Heart right ventricle (tissue), 16 donors: ENCODE measurements around the gene RASD2. TPM values are rescaled to one million over a fixed set of nuclear protein-coding genes. Genes with fewer than 3 reads are reported as not detected.

Experiments used
- ATAC-seq, 8 donors: fragments of 200-7000 bp; cut with Tn5 transposase; one replicate each; pipeline ENCODE4 v1.9.1; 2020; ENCODE audit warnings: mild to moderate bottlenecking in 8 of 8, moderate library complexity in 8 of 8, moderate number of reproducible peaks in 1 of 8
- DNase-seq, 2 donors: peaks; one replicate each; pipeline ENCODE4 v3.0.0-alpha.2; 2020
- H3K27ac ChIP-seq, 10 donors: fragments of 200-600 bp; sonication (generic) in 2 of 10; one replicate each; pipeline versions ENCODE4 v1.5.0 to v1.8.0; 2020 to 2022; ENCODE audit warnings: mild to moderate bottlenecking in 3 of 10
- H3K27me3 ChIP-seq, 7 donors: fragments of 200-600 bp; one replicate each; pipeline ENCODE4 v1.8.0; 2021 to 2022; ENCODE audit warnings: mild to moderate bottlenecking in 2 of 7
- H3K36me3 ChIP-seq, 9 donors: fragments of 200-600 bp; sonication (generic) in 1 of 9; one replicate each; pipeline versions ENCODE4 v1.5.0 to v1.8.0; 2020 to 2022; ENCODE audit warnings: mild to moderate bottlenecking in 2 of 9
- H3K4me1 ChIP-seq, 9 donors: fragments of 200-600 bp; sonication (generic) in 1 of 9; one replicate each; pipeline versions ENCODE4 v1.5.0 to v1.8.0; 2020 to 2022; ENCODE audit warnings: mild to moderate bottlenecking in 4 of 9
- H3K4me3 ChIP-seq, 10 donors: fragments of 200-600 bp; sonication (generic) in 2 of 10; one replicate each; pipeline versions ENCODE4 v1.5.0 to v1.8.0; 2020 to 2022; ENCODE audit warnings: mild to moderate bottlenecking in 7 of 10, moderate library complexity in 2 of 10
- H3K9me3 ChIP-seq, 11 donors: fragments of 200-600 bp in 10 of 11; sonication (generic) in 2 of 11; one replicate each; pipeline versions ENCODE4 v1.5.0 to v1.8.0; 2013 to 2022; ENCODE audit warnings: mild to moderate bottlenecking in 2 of 11, control low read depth in 1 of 11, moderate library complexity in 1 of 11
- CTCF ChIP-seq, 9 donors: fragments of 200-600 bp; sonication (generic) in 2 of 9; IDR thresholded peaks; one replicate each; pipeline versions ENCODE4 v1.5.0 to v1.8.0; 2021 to 2022; ENCODE audit warnings: antibody characterized with exemption in 9 of 9, mild to moderate bottlenecking in 5 of 9, moderate library complexity in 1 of 9
- WGBS, 2 donors: extraction: QIAGEN DNeasy Blood & Tissue Kit; methylation state at CpG; one replicate each; pipeline ENCODE4 v1.1.7; 2013; ENCODE audit warnings: inconsistent platforms in 1 of 2; 5-methylcytosine and 5-hydroxymethylcytosine counted together
- intact Hi-C, 10 donors: fragments of 100-400 bp; cut with DNase I; formaldehyde crosslinking; loops; one replicate each; pipeline versions ENCODE4 v1.11.1 to v1.14.2; 2022
- polyA plus RNA-seq, 2 donors: library from polyadenylated mRNA; stranded (reverse); fragments of 200-250 nt; gene quantifications; one replicate each; pipeline ENCODE4 v1.2.3, GENCODE V29; 2013
- total RNA-seq, 10 donors: library from RNA; stranded (reverse); fragmentation: NEBNext Ultra II Directional in 3 of 10; extraction: Animal tissue kit (Norgen Biotek cat#: 25700) in 3 of 10; gene quantifications; one replicate each; pipeline versions ENCODE4 v1.2.1 to v1.2.4, GENCODE V29; 2021 to 2023
- donor health status: Arrhythmogenic right ventricular cardiomyopathy.
- donor health status: ischemic (EF 13 %, LVEDD 7.1; RV severe dilation, severe dysfunction).
- donor health status: healthy with polysubstance abuse.
- donor health status: DM: no; HTN: yes; CAD: no.
- donor health status: DM: no; HTN: no; CAD: no.
- donor health status: ischemic (EF 25% LVEDD 6.9; RV normal size, moderate dysfunction).
- donor health status: ischemic (EF 25% LVEDD 5.7; RV mildly dilated, moderate dysfunction).
- donor health status: healthy.
- donor health status: DM: yes; HTN: yes; CAD: no.
- donor health status: Ischemic cardiomyopathy.
- donor health status: ischemic (EF 35%, LVEDD 5.7; RV mildly dilated, moderate dysfunction).
- donor health status: nonischemic (EF 11% LVEDD 7.7; RV severe dilation, severe dysfunction).
- donor health status: DM: yes; HTN: yes; CAD: no.
- donor health status: PGD.
- donor health status: ischemic (EF 29% LVEDD 5.4; RV normal size, mild dysfunction).
- donor health status: nonischemic (EF 23%, LVEDD 6.1; RV moderate dilation, normal function).

Gene RASD2
- total and polyA plus RNA-seq, 12 donors: 1.4 to 9.9 (median 3.6) TPM

DNA sequence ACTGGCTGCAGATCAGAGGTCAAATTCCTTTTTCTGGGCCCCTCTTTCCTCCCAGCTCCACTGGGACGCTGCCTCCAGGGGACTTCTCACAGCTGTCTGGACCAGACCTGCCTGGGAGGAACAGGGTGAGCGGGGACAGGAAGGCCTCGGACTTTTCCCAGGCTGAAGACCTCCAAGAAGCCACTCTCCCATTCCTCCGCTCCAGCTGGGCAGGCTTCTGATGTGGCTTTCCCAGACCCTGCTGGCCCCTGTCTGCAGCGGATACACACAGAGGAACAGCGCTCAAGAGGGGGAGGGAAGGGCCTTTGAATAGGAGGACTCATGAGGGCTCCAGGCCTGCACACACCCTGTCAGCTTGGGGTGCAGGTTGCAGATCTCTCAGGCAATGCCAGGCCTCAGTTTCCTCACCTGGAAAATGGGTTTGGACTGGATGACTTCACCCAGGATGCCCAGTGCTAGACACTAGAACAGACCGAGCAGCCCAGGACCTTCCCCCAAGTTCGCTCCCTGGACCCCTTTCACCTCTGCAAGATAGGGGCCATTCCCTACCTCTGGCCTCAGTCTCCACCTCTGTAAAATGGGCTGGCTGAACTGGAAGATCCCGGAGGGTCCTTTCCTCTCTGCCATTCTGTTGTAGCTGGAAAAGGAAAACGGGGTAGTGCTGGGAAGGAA lies 39.9 kb downstream of the RASD2 start:
- peak overlapping the region in 6 of 10 donors; percentile 4 to 48 (median 38) for H3K27ac ChIP-seq
- no peak overlapping the region for H3K4me3 ChIP-seq
- intact Hi-C loops: loop anchor here in 8 of 10 donors (5.0 to 10.0 kb wide), 4 partner anchors 116 to 233 kb away; no protein-coding TSS in a partner anchor
- H3K36me3 ChIP-seq: no peaks in the 10 kb centered on the region
- H3K27me3 ChIP-seq: no peaks in the 10 kb centered on the region
- no peak for TF ChIP-seq CTCF (IDR thresholded peaks at IDR 0.05)
- 82% methylated on average over 10 of the region's 10 CpGs for WGBS, 2 donors
- ATAC-seq (peak in 7 of 8 donors; percentile 19 to 64 (median 38)), DNase-seq (peak; percentile 64 to 65)
- no peaks in the 10 kb centered on the region for H3K9me3 ChIP-seq
- H3K4me1 ChIP-seq: peaks cover 0 to 22% (median 8%) of the 10 kb centered on the region in 9 donors

DNA sequence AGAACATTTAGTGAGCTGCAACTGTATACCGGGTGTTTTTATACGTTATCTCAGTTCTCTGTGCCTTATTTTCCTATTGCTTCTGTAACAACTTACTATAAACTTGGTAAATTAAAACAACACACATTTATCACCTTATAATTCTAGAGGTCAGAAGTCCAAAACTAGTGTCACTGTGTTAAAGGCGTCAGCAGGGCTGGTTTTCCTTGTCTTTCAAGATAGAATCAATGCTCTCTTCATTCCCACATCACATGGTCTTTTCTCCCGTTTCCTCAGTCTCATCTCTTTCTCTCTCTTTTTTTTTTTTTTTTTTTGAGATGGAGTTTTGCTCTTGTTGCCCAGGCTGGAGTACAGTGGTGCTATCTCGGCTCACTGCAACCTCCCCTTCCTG lies 40.4 kb downstream of the RASD2 start:
- WGBS, 2 donors: 86 to 92% methylated on average over 5 of the region's 5 CpGs
- intact Hi-C loops: loop anchor here in 8 of 10 donors (5.0 to 10.0 kb wide), 4 partner anchors 116 to 234 kb away; no protein-coding TSS in a partner anchor

GRCh38 chr22:35582218-35582860 lies 41.7 kb downstream of the RASD2 start:
- ATAC-seq: peak in 6 of 8 donors; percentile 12 to 41 (median 16)

More for the DNA sequence above, 40.4 kb downstream of the RASD2 start:
- Histone ChIP-seq H3K27me3 (no peaks in the 10 kb centered on the region), H3K9me3 (no peaks in the 10 kb centered on the region), H3K36me3 (no peaks in the 10 kb centered on the region), H3K4me1 (peaks cover 0 to 22% (median 8%) of the 10 kb centered on the region in 9 donors), H3K4me3 (no peak overlapping the region), H3K27ac (peak overlapping the region in 4 of 10 donors; percentile 31 to 48 (median 36))
- no peak for TF ChIP-seq CTCF (IDR thresholded peaks at IDR 0.05)
- DNase-seq (no peak), ATAC-seq (no peak)

More at GRCh38 chr22:35582218-35582860, 41.7 kb downstream of the RASD2 start:
- Histone ChIP-seq H3K27me3 (no peaks in the 10 kb centered on the region), H3K4me1 (peaks cover 0 to 29% (median 8%) of the 10 kb centered on the region in 9 donors), H3K9me3 (peaks cover 0 to 6% (median 0%) of the 10 kb centered on the region in 11 donors), H3K27ac (peak overlapping the region in 5 of 10 donors; percentile 11 to 48 (median 31)), H3K4me3 (no peak overlapping the region), H3K36me3 (no peaks in the 10 kb centered on the region)
- DNase-seq: peak in 1 of 2 donors; percentile 65
- TF ChIP-seq CTCF (IDR thresholded peaks at IDR 0.05): no peak
- intact Hi-C loops: loop anchor here (2.0 to 10.0 kb wide), 6 partner anchors 118 to 235 kb away; no protein-coding TSS in a partner anchor
- 66 to 69% methylated on average over 11 of the region's 11 CpGs for WGBS, 2 donors
